ENCODE data around the gene EEPD1.

DNA sequence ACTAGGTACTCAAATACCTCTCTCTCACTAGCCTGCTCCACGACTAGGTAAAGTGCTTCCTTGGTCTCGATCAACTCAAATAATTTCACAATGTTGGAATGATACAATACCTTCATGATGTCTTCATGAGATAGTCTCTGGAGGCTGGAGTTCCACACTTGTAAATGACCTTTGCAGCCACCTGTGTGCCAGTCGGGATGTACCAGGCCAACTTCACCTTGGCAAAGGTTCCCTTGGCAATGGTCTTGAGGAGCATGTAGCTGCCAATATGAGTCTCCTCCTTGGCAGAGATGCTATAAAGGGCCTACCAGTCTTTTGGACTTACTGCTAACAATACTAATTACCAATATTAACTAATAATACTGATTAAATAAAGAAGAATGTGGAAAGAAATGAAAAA lies 42.5 kb upstream of the EEPD1 start:
- TF ChIP-seq ZFP3 (CRISPR knock-in tag; IDR thresholded peaks at IDR 0.05) (no peak), CSDC2 (CRISPR knock-in tag; IDR thresholded peaks at IDR 0.05) (no peak), ZFP30 (CRISPR knock-in tag; IDR thresholded peaks at IDR 0.05) (no peak), ZC3H10 (CRISPR knock-in tag; IDR thresholded peaks at IDR 0.05) (no peak)
- TF ChIP-seq, protein P1, sequence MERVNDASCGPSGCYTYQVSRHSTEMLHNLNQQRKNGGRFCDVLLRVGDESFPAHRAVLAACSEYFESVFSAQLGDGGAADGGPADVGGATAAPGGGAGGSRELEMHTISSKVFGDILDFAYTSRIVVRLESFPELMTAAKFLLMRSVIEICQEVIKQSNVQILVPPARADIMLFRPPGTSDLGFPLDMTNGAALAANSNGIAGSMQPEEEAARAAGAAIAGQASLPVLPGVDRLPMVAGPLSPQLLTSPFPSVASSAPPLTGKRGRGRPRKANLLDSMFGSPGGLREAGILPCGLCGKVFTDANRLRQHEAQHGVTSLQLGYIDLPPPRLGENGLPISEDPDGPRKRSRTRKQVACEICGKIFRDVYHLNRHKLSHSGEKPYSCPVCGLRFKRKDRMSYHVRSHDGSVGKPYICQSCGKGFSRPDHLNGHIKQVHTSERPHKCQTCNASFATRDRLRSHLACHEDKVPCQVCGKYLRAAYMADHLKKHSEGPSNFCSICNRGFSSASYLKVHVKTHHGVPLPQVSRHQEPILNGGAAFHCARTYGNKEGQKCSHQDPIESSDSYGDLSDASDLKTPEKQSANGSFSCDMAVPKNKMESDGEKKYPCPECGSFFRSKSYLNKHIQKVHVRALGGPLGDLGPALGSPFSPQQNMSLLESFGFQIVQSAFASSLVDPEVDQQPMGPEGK (CRISPR knock-in tag; IDR thresholded peaks at IDR 0.05; ENCODE audit: borderline replicate concordance): no peak

Measured in SK-N-SH treated with all-trans-retinoic acid at 6 μM for 48 hours (cell line).